MM.1S (cell line): ENCODE results near the gene PLAAT5.

Experiments
- EZH2 ChIP-seq: fragments of 300-600 bp; sonication (generic); optimal IDR thresholded peaks from 2 replicates; pipeline ENCODE3; 2017; ENCODE audit warnings: low read depth, mild to moderate bottlenecking, antibody characterized with exemption, low read length, mixed read lengths
- TF ChIP-seq, protein P1 (sequence below): fragments of 300-600 bp; sonication (generic); IDR thresholded peaks from 2 replicates; pipeline ENCODE4 v1.5.1; 2016; ENCODE audit warnings: antibody characterized with exemption, low read length, mixed read lengths

DNA sequence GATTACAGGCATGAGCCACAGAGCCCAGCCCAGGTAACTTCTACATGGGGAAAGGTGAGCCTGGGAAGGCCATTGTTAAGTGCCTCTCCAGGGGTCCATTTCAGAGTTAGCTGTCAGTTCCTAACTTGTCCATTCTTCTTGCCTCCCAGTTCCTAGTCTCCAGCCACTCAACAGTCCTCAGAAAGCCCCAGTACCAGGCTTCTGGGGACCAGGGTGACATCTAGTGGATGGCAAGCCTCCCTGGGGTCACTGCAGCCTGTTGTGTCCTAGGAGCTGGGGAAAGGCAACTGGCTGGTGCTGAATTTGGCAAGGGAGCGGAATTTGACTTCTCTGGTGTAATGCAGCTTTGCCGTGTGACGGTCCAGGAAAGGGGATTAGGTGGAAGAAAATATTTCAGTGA lies 17.0 kb upstream of the PLAAT5 start:
- TF ChIP-seq, protein P1, sequence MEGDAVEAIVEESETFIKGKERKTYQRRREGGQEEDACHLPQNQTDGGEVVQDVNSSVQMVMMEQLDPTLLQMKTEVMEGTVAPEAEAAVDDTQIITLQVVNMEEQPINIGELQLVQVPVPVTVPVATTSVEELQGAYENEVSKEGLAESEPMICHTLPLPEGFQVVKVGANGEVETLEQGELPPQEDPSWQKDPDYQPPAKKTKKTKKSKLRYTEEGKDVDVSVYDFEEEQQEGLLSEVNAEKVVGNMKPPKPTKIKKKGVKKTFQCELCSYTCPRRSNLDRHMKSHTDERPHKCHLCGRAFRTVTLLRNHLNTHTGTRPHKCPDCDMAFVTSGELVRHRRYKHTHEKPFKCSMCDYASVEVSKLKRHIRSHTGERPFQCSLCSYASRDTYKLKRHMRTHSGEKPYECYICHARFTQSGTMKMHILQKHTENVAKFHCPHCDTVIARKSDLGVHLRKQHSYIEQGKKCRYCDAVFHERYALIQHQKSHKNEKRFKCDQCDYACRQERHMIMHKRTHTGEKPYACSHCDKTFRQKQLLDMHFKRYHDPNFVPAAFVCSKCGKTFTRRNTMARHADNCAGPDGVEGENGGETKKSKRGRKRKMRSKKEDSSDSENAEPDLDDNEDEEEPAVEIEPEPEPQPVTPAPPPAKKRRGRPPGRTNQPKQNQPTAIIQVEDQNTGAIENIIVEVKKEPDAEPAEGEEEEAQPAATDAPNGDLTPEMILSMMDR = peak; percentile 47
- TF ChIP-seq EZH2 = no peak
